Stimulated activated CD8-positive, alpha-beta memory T cell treated with anti-CD3 and anti-CD28 coated beads, Interleukin-4, amount 100 ng/mL, for 48 hours (primary cell): Measurements from ENCODE around the gene GNAI2.
"Not testable (repeated sequence)": the region's sequence is repeated elsewhere in the genome, so short reads cannot be mapped to it uniquely, and the experiment has no call there.

Experiments used
- DNase-seq: peaks from one replicate; pipeline ENCODE4 v3.0.0-alpha.2; 2020

The GNAI2 gene

GRCh38 chr3:50266836-50267235 is 30.8 kb downstream of the GNAI2 start:
- no peak for DNase-seq

DNA sequence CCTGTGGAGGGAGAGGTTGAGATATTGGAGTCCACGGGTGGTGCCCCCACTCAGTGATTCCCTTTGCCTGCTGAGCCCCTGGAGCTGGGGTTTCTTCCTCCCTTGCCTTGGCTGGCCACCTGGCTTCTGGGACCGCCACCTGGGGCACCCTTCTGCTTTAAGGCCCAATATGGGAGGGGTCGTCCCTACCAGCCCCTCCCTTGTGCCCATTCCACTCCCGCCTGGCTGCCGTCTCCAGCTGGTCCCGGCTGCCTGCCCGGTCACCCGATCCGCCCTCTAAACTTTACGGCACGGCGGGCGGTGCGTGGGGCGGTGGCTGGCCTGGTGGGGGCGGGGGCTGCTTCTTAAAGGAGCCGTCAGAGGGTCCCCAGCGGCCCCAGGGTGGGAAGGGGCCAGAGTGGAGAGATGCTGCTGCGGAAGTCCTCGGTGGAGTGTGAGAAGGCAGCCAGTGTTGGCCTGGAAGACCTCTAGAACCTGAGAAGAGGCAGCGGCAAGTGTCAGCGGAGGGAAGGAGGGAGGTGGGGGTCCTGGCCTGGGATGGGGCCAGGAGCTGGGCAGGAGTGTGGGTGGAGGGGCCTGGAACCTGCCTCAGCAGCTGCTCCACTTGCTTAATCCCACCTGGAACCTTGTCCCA is 31.4 kb downstream of the GNAI2 start:
- no peak for DNase-seq

DNA sequence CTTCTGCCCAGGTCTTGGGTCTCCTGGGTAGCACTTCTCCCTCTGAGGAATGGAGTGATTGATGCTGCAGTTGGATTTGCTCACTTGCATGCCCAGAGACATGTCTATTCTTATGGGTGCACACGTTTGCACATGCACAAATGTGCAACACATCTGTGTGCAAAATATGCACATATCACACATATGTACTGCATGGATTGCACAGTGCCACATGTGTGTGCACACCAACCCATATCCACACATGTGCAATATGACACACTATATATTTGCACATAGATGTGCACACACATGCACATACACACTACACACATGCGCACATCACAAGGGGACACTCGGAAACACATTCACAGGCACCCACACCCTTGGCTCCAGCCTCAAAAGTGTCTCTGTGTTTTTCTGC is 32.3 kb downstream of the GNAI2 start:
- no peak for DNase-seq

GRCh38 chr3:50268703-50269451 is 32.9 kb downstream of the GNAI2 start, which contains the start of gene SEMA3B:
SEMA3B (plus strand) TSS chr3:50269147; CDS start chr3:50269241, 94 bp downstream.
- DNase-seq, result no peak

GRCh38 chr3:50269460-50269859 is 33.5 kb downstream of the GNAI2 start:
- no peak for DNase-seq

DNA sequence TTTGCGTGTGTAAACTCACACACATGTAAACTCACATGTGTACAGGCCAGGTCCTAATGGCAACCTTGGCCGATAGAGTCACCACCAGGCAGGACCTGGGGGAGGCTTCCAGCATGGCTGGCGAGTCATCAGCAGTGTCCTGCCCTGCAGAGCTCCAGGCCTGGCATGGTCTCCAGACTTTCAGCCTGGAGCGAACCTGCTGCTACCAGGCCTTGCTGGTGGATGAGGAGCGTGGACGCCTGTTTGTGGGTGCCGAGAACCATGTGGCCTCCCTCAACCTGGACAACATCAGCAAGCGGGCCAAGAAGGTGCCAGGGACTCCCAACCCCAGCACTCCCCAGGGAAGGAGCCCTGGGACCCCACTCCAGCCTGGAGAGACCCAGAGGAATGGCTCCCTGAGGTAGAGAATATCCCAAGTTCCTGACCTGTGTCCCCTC is 34.0 kb downstream of the GNAI2 start:
- no peak for DNase-seq

- no peak for DNase-seq
These were observed 34.6 kb downstream of the GNAI2 start for GRCh38 chr3:50270422-50271224.

DNA sequence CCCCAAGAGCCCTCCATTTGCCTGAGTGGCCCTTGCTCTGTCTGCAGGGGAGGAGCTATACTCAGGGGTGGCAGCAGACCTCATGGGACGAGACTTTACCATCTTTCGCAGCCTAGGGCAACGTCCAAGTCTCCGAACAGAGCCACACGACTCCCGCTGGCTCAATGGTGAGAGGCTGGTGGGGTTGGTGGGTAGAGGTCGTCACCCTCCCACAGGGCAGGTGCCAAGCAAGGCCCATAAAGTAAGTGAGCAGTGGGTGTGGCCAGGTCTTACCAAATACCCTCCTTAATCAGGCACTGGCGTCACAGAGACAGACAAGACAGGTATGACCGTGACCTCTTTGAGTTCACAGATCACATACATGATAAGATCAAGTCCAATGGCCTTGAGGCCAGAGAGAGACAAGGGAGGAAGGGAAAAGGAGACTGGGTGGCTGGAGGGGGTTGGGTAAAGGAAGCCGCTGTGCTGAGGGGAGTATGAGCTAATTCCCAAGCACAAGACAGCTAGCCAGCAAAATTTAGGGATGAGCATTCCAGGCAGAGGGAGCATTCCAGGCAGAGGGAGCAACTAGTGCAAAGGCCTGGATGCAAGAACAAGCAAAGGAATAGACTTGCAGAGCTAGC is 35.4 kb downstream of the GNAI2 start:
- DNase-seq, result no peak

DNA sequence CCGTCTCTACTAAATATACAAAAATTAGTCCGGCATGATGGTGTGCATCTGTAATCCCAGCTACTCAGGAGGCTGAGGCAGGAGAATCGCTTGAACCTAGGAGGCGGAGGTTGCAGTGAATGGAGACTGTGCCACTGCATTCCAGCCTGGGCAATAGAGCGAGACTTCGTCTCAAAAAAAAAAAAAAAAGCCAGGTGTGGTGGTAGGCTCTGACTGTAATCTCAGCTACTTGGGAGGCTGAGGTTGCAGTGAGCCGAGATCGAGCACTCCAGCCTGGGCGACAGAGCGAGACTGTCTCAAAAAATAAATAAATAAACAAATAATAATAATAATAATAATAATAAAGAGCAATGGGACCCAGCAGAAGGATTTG is 36.5 kb downstream of the GNAI2 start:
- DNase-seq, result not testable (repeated sequence)

DNA sequence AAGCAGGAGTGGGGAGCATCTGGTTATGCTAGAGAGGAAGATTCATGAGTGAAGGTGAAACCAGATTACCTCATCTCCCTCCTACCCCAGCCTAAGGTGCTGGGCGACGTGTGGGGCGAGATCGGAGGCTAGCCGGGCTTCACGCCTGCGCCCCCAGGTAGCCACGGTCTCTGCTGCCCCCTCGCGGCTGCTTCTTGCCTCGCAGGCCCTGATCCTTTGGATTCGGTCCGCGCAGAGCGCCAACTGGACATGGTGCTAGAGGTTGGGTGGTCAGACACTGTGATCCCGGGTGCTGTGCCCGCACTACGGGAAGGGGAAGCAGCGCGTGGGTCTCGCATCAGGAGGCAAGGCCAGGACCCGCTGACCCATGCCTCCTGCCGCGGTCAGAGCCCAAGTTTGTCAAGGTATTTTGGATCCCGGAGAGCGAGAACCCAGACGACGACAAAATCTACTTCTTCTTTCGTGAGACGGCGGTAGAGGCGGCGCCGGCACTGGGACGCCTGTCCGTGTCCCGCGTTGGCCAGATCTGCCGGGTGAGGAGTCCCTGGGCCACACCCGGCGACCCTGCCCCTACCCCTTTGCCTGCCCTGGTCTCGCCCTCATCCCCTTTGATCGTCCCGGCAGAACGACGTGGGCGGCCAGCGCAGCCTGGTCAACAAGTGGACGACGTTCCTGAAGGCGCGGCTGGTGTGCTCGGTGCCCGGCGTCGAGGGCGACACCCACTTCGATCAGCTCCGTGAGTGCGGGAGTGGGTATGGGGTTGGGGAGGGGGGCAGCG is 37.1 kb downstream of the GNAI2 start:
- DNase-seq, result peak; percentile 98

- no peak for DNase-seq
These were observed 37.7 kb downstream of the GNAI2 start for GRCh38 chr3:50273689-50274065.

- peak; percentile 89 for DNase-seq
These were observed 38.5 kb downstream of the GNAI2 start for GRCh38 chr3:50274371-50275104.

GRCh38 chr3:50275141-50275995 is 39.4 kb downstream of the GNAI2 start:
- no peak for DNase-seq

DNA sequence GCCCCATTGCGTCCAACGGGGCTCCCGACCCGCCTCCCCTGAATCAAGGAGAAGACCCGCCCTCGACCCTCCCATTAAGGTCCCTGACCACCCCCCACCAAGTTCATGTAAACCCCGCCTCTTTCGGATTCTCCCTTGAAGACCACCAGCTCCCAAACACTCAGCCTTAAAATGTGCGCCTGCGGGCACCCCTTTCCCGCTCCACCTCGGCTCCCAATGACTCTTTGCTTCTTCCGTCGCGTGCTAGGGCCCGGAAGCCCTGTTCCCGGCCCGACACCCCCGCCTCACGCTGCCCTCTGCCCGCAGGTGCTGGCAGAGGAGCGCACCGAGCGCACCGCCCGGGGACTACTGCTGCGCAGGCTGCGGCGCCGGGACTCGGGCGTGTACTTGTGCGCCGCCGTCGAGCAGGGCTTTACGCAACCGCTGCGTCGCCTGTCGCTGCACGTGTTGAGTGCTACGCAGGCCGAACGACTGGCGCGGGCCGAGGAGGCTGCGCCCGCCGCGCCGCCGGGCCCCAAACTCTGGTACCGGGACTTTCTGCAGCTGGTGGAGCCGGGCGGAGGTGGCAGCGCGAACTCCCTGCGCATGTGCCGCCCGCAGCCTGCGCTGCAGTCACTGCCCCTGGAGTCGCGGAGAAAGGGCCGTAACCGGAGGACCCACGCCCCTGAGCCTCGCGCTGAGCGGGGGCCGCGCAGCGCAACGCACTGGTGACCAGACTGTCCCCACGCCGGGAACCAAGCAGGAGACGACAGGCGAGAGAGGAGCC is 40.2 kb downstream of the GNAI2 start:
- DNase-seq, result peak; percentile 55

DNA sequence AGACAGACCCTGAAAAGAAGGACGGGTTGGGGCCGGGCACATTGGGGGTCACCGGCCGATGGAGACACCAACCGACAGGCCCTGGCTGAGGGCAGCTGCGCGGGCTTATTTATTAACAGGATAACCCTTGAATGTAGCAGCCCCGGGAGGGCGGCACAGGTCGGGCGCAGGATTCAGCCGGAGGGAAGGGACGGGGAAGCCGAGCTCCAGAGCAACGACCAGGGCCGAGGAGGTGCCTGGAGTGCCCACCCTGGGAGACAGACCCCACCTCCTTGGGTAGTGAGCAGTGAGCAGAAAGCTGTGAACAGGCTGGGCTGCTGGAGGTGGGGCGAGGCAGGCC is 40.7 kb downstream of the GNAI2 start:
- DNase-seq, result no peak

GRCh38 chr3:50278123-50278879 is 42.3 kb downstream of the GNAI2 start:
- DNase-seq, result no peak

DNA sequence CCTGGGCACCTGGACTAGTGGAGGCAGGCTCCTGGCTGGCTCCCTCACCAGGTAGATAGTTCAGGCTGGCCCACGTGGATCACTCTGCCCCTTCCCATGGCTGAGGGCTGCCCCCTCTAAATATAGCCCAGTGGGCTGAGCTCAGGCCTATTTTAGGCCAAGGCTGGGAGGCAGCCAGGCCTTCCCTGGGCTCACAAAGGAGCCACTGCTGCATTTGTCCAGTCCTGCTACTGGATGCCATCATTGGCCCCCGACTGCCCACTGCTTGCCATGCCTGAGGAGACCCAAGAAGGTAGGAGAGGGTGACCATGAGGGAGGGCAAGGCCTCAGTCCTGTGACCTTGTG is 42.8 kb downstream of the GNAI2 start, which contains the start of gene LSMEM2:
LSMEM2 (plus strand) TSS at position 208 of the 345 bp plus-strand sequence; CDS start at position 235, 27 bp downstream.
- no peak for DNase-seq

GRCh38 chr3:50279255-50280016 is 43.4 kb downstream of the GNAI2 start:
- DNase-seq, result no peak
